HepG2 (cell line): Measurements from ENCODE around the gene ABHD17A. TPM values are rescaled to one million over a fixed set of nuclear protein-coding genes. Genes with fewer than 3 reads are reported as not detected.

Experiments used
- ATAC-seq: fragments of 200-7000 bp; cut with Tn5 transposase; 3 replicates; pipeline ENCODE4 v1.9.1; 2020; ENCODE audit warnings: mild to moderate bottlenecking, moderate library complexity
- BruUV-seq: library from RNA; stranded (reverse); fragments of 400-500 nt; replicated peaks from 2 replicates; lab custom pipeline; 2021; lab: Mats Ljungman, UMichigan
- CTCF ChIA-PET: fragments of 300-600 bp; formaldehyde crosslinking; extraction: SDS; loops from one replicate; lab custom pipeline; 2021; ENCODE audit warnings: low total read pairs, inconsistent platforms, low intra/inter-chr PET ratio; lab: Yijun Ruan, JAX
- POLR2A ChIA-PET: fragments of 350-600 bp; sonication (Branson Sonifier 250); formaldehyde crosslinking; loops from one replicate; lab custom pipeline; 2020; ENCODE audit warnings: antibody characterized with exemption, inconsistent platforms; lab: Yijun Ruan, JAX
- DNase-seq: peaks from one replicate; pipeline ENCODE4 v3.0.0-alpha.2; 2015; ENCODE audit warnings: low spot score
- FAIRE-seq: peaks from 3 replicates; lab custom pipeline; 2011; peaks lifted over from hg19 to GRCh38; lab: Jason Lieb, UNC
- H2AFZ ChIP-seq: one replicate; pipeline ENCODE4 v1.6.1; 2011; ENCODE audit warnings: low read length, inconsistent platforms
- H3K27ac ChIP-seq: fragments of 300-600 bp; 3 replicates; pipeline ENCODE4 v1.8.0; 2011; ENCODE audit warnings: mixed run types, mild to moderate bottlenecking, mixed read lengths, low read length, inconsistent platforms; ENCODE audit not compliant: insufficient read depth; ENCODE audit errors: extremely low read length
- H3K27me3 ChIP-seq, 2 experiments: fragments of 200-600 bp in 1 of 2; 2 replicates in 1 of 2; 3 replicates in 1 of 2; pipeline versions ENCODE4 v1.6.0 to v1.8.0; 2011; ENCODE audit warnings: low read length in 2 of 2, mild to moderate bottlenecking in 2 of 2, moderate library complexity in 2 of 2, inconsistent platforms in 1 of 2; ENCODE audit not compliant: insufficient read depth in 2 of 2, control insufficient read depth in 1 of 2
- H3K36me3 ChIP-seq, 2 experiments: fragments of 200-600 bp in 1 of 2; replicated peaks in 1 of 2; 2 replicates in 1 of 2; 3 replicates in 1 of 2; pipeline versions ENCODE4 v1.5.1 to v1.8.0; 2011; ENCODE audit warnings: low read length in 2 of 2, inconsistent platforms in 1 of 2; ENCODE audit not compliant: insufficient read depth in 2 of 2, control insufficient read depth in 1 of 2
- H3K4me1 ChIP-seq: 2 replicates; pipeline ENCODE4 v1.5.1; 2012; ENCODE audit warnings: low read length, inconsistent platforms; ENCODE audit not compliant: insufficient read depth
- H3K4me2 ChIP-seq: 2 replicates; pipeline ENCODE4 v1.6.0; 2011; ENCODE audit warnings: low read depth, low read length, inconsistent platforms
- H3K4me3 ChIP-seq, 3 experiments: fragments of 200-600 bp in 1 of 3; sonication (generic), shearing (Covaris generic) in 1 of 3; replicated peaks in 1 of 3; 2 replicates each; pipeline ENCODE4 v1.5.1; 2011 to 2016; ENCODE audit warnings: low read length in 3 of 3, inconsistent platforms in 2 of 3, low read depth in 2 of 3, mild to moderate bottlenecking in 2 of 3, control low read depth in 1 of 3, mixed read lengths in 1 of 3; ENCODE audit not compliant: insufficient read depth in 1 of 3
- H3K79me2 ChIP-seq: one replicate; pipeline ENCODE4 v1.6.1; 2011; ENCODE audit warnings: low read length, inconsistent platforms; ENCODE audit not compliant: insufficient read depth
- H3K9ac ChIP-seq: 2 replicates; pipeline ENCODE4 v1.6.0; 2011; ENCODE audit warnings: mild to moderate bottlenecking, low read depth, low read length, inconsistent platforms; ENCODE audit not compliant: insufficient read depth
- H3K9me3 ChIP-seq: 2 replicates; pipeline ENCODE4 v1.5.1; 2012; ENCODE audit warnings: mild to moderate bottlenecking, low read length
- H4K20me1 ChIP-seq: 2 replicates; pipeline ENCODE4 v1.6.0; 2011; ENCODE audit warnings: inconsistent platforms, mild to moderate bottlenecking, low read length, moderate library complexity; ENCODE audit not compliant: insufficient read depth
- IKZF5 ChIP-seq: IDR thresholded peaks from 2 replicates; pipeline ENCODE4 v1.6.1; 2018; ENCODE audit warnings: missing genetic modification reagents, mild to moderate bottlenecking, missing compliant biosample characterization
- ISX ChIP-seq: sonication (generic); formaldehyde crosslinking; conservative IDR thresholded peaks from 2 replicates; pipeline ENCODE4 v1.5.0; 2020; ENCODE audit warnings: missing genetic modification reagents
- NR2C2 ChIP-seq: sonication (generic); formaldehyde crosslinking; IDR thresholded peaks from 2 replicates; pipeline ENCODE4 v1.4.0; 2020; ENCODE audit warnings: missing genetic modification reagents, mild to moderate bottlenecking, moderate library complexity, borderline replicate concordance
- PATZ1 ChIP-seq: sonication (generic); formaldehyde crosslinking; IDR thresholded peaks from 2 replicates; pipeline ENCODE4 v1.4.0; 2020; ENCODE audit warnings: missing genetic modification reagents
- SKI ChIP-seq: fragments of 450-650 bp; IDR thresholded peaks from one replicate; pipeline ENCODE4 v1.6.1; 2018; ENCODE audit warnings: mild to moderate bottlenecking; ENCODE audit not compliant: partially characterized antibody
- TBX3 ChIP-seq: fragments of 450-650 bp; IDR thresholded peaks from 2 replicates; pipeline ENCODE4 v1.6.1; 2017; ENCODE audit warnings: antibody characterized with exemption, mild to moderate bottlenecking, inconsistent platforms, borderline replicate concordance
- TFDP2 ChIP-seq: sonication (generic); formaldehyde crosslinking; IDR thresholded peaks from 2 replicates; pipeline ENCODE4 v1.4.0; 2020; ENCODE audit warnings: missing genetic modification reagents
- TP53 ChIP-seq: sonication (generic); formaldehyde crosslinking; conservative IDR thresholded peaks from 2 replicates; pipeline ENCODE4 v1.4.0; 2020; ENCODE audit warnings: missing genetic modification reagents
- ZBTB3 ChIP-seq: sonication (generic); formaldehyde crosslinking; IDR thresholded peaks from 2 replicates; pipeline ENCODE4 v1.4.0; 2020; ENCODE audit warnings: low read depth, mild to moderate bottlenecking, moderate library complexity, missing genetic modification reagents, borderline replicate concordance
- ZNF367 ChIP-seq: sonication (generic); formaldehyde crosslinking; IDR thresholded peaks from 2 replicates; pipeline ENCODE4 v1.4.0; 2020; ENCODE audit warnings: missing genetic modification reagents, borderline replicate concordance
- ZNF563 ChIP-seq: sonication (generic); formaldehyde crosslinking; IDR thresholded peaks from 2 replicates; pipeline ENCODE4 v1.8.0; 2022; ENCODE audit warnings: mild to moderate bottlenecking, moderate library complexity, missing genetic modification reagents
- ZNF678 ChIP-seq: sonication (generic); formaldehyde crosslinking; IDR thresholded peaks from 2 replicates; pipeline ENCODE4 v1.4.0; 2020; ENCODE audit warnings: mild to moderate bottlenecking, missing genetic modification reagents
- ZNF780A ChIP-seq: sonication (generic); formaldehyde crosslinking; IDR thresholded peaks from 2 replicates; pipeline ENCODE4 v1.8.0; 2022; ENCODE audit warnings: mild to moderate bottlenecking, missing genetic modification reagents, moderate library complexity
- ZNF816 ChIP-seq: sonication (generic); formaldehyde crosslinking; IDR thresholded peaks from 2 replicates; pipeline ENCODE4 v1.8.0; 2022; ENCODE audit warnings: missing genetic modification reagents, mild to moderate bottlenecking, borderline replicate concordance
- WGBS: methylation state at CpG from one replicate; pipeline ENCODE4 v1.1.6; 2017; ENCODE audit warnings: low lambda C conversion rate; 5-methylcytosine and 5-hydroxymethylcytosine counted together
- in situ Hi-C: cut with HindIII; loops from 2 replicates; pipeline ENCODE4 v1.10.0; 2017; ENCODE audit warnings: low pct_unique_long_range_greater_than_20kb; ENCODE audit not compliant: extremely low pct_ligation_motif_present
- intact Hi-C: fragments of 100-400 bp; cut with micrococcal nuclease; formaldehyde crosslinking; loops from one replicate; pipeline ENCODE4 v1.10.0; 2022; ENCODE audit not compliant: unreplicated experiment
- polyA plus RNA-seq, 8 experiments: library from polyadenylated mRNA; depleted of rRNA in 3 of 8; stranded (reverse) in 7 of 8; unstranded in 1 of 8; fragments of >200 nt; fragmentation: Illumina TruSeq in 4 of 8; extraction: Trizol in 4 of 8; gene quantifications; 2 replicates each; pipeline versions ENCODE4 v1.2.1 to v1.2.3, GENCODE V29; 2011 to 2016; ENCODE audit warnings: low read depth in 4 of 8, missing spikeins in 1 of 8, mixed read lengths in 1 of 8; ENCODE audit not compliant: insufficient read depth in 1 of 8
- total RNA-seq, 5 experiments: library from RNA; depleted of rRNA; stranded (reverse); fragments of >200 nt; fragmentation: Illumina TruSeq; extraction: Trizol; gene quantifications; 2 replicates each; pipeline ENCODE4 v1.2.3, GENCODE V29; 2016; ENCODE audit warnings: low read depth in 1 of 5

Gene ABHD17A
- total and polyA plus RNA-seq, 2 of the 13 experiments (the other 11 are each of a cell fraction or from before 2014, with no cell fraction given), result 27.7 to 40.8 TPM

GRCh38 chr19:1863328-1863637 lies 22.0 kb downstream of the ABHD17A start, which contains the start of gene KLF16 (continued):
- TF ChIP-seq ZNF678 (CRISPR knock-in tag) (no peak), PATZ1 (CRISPR knock-in tag) (no peak), ZNF563 (CRISPR knock-in tag) (0 out of 2 replicates have a peak, but pooled peaks have one; percentile 38)

GRCh38 chr19:1862424-1863327 lies 22.6 kb downstream of the ABHD17A start:
- FAIRE-seq, result no peak
- Histone ChIP-seq H2AFZ (no peak overlapping the region), H3K4me1 (peaks cover 64% of the 10 kb centered on the region), H3K79me2 (peaks cover 50% of the 10 kb centered on the region), H3K27ac (peak overlapping the region; percentile 80), H4K20me1 (peaks cover 34% of the 10 kb centered on the region), H3K4me3 (peak overlapping the region; percentile 89 to 95 (median 91)), H3K9me3 (no peaks in the 10 kb centered on the region), H3K36me3 (no peaks in the 10 kb centered on the region), H3K9ac (peak overlapping the region; percentile 84), H3K4me2 (peak overlapping the region; percentile 81), H3K27me3 (no peaks in the 10 kb centered on the region; a peak in 1 of 5 replicates)
- no peak for DNase-seq
- 2% methylated on average over 37 of the region's 109 CpGs for WGBS
- in situ Hi-C loops, result no loop called here
- ChIA-PET CTCF (no interaction called here), POLR2A (no interaction called here)
- ATAC-seq, result no peak
- BruUV-seq, result no TSS peak
- intact Hi-C loops, result no loop called here
- TF ChIP-seq TP53 (CRISPR knock-in tag) (no peak), ZNF780A (CRISPR knock-in tag) (no peak), ISX (CRISPR knock-in tag) (no peak), IKZF5 (CRISPR knock-in tag) (no peak; the same call in 1 of the 2 replicates), TFDP2 (CRISPR knock-in tag) (no peak), ZBTB3 (no peak), ZNF816 (CRISPR knock-in tag) (peak; percentile 39; the same call in 1 of the 2 replicates), TBX3 (no peak), ZNF367 (CRISPR knock-in tag) (no peak), NR2C2 (no peak), SKI (peak; percentile 41)
